Type B pancreatic cell (in vitro differentiated cells): ENCODE data around the gene CDS2. TPM values are rescaled to one million over a fixed set of nuclear protein-coding genes. Genes with fewer than 3 reads are reported as not detected.

Experiments used
- DNase-seq: peaks from one replicate; pipeline ENCODE4 v3.0.0; 2021; ENCODE audit warnings: mixed read lengths; ENCODE audit not compliant: unreplicated experiment; ENCODE audit errors: extremely low spot score
- H3K27ac Mint-ChIP-seq: 2 replicates; pipeline ENCODE4 v1.8.0; 2021; ENCODE audit warnings: mild to moderate bottlenecking, mixed read lengths
- H3K27me3 Mint-ChIP-seq: 2 replicates; pipeline ENCODE4 v1.8.0; 2021; ENCODE audit warnings: mixed read lengths
- H3K36me3 Mint-ChIP-seq: 2 replicates; pipeline ENCODE4 v1.8.0; 2021; ENCODE audit warnings: mixed read lengths
- H3K4me1 Mint-ChIP-seq: one replicate; pipeline ENCODE4 v1.8.0; 2021; ENCODE audit warnings: mixed read lengths; ENCODE audit not compliant: unreplicated experiment
- H3K4me3 Mint-ChIP-seq: 2 replicates; pipeline ENCODE4 v1.8.0; 2021; ENCODE audit warnings: mild to moderate bottlenecking, mixed read lengths
- H3K9me3 Mint-ChIP-seq: 2 replicates; pipeline ENCODE4 v1.8.0; 2021; ENCODE audit warnings: mixed read lengths
- CTCF ChIP-seq: fragments of 200-600 bp; sonication (generic); conservative IDR thresholded peaks from 2 replicates; pipeline ENCODE4 v1.5.0; 2021; ENCODE audit warnings: antibody characterized with exemption, mild to moderate bottlenecking
- total RNA-seq: library from RNA; stranded (reverse); gene quantifications from 2 replicates; pipeline ENCODE4 v1.2.1, GENCODE V29; 2021; ENCODE audit warnings: low replicate concordance

CDS2 gene
- total RNA-seq, 1 donor from 2014 or later: 44.4 TPM

- Mint-ChIP-seq H3K4me1 (peaks cover 11% of the 10 kb centered on the region), H3K27ac (no peak overlapping the region), H3K27me3 (no peaks in the 10 kb centered on the region), H3K9me3 (no peaks in the 10 kb centered on the region), H3K4me3 (no peak overlapping the region), H3K36me3 (no peaks in the 10 kb centered on the region)
- no peak for DNase-seq
- TF ChIP-seq CTCF: no peak
These were observed 14.8 kb downstream of the CDS2 start for GRCh38 chr20:5141615-5142014.

- Mint-ChIP-seq H3K9me3 (no peaks in the 10 kb centered on the region), H3K36me3 (no peaks in the 10 kb centered on the region), H3K27ac (no peak overlapping the region), H3K4me1 (peaks cover 15% of the 10 kb centered on the region), H3K27me3 (no peaks in the 10 kb centered on the region), H3K4me3 (no peak overlapping the region)
- TF ChIP-seq CTCF: no peak
- DNase-seq: no peak
These were observed 17.0 kb downstream of the CDS2 start for GRCh38 chr20:5143851-5144250.

- no peaks in the 10 kb centered on the region for H3K36me3 Mint-ChIP-seq
- H3K4me3 Mint-ChIP-seq: no peak overlapping the region
- no peak for DNase-seq
- H3K4me1 Mint-ChIP-seq: peaks cover 10% of the 10 kb centered on the region
- H3K27me3 Mint-ChIP-seq: no peaks in the 10 kb centered on the region
- H3K27ac Mint-ChIP-seq: no peak overlapping the region
- no peak for TF ChIP-seq CTCF
- no peaks in the 10 kb centered on the region for H3K9me3 Mint-ChIP-seq
These were observed 18.7 kb downstream of the CDS2 start for GRCh38 chr20:5145365-5146098.

GRCh38 chr20:5146099-5146668 is 19.4 kb downstream of the CDS2 start:
- H3K4me3 Mint-ChIP-seq: no peak overlapping the region
- H3K9me3 Mint-ChIP-seq: no peaks in the 10 kb centered on the region
- no peak for DNase-seq
- TF ChIP-seq CTCF: no peak
- no peaks in the 10 kb centered on the region for H3K27me3 Mint-ChIP-seq
- no peaks in the 10 kb centered on the region for H3K36me3 Mint-ChIP-seq
- no peak overlapping the region for H3K27ac Mint-ChIP-seq
- H3K4me1 Mint-ChIP-seq: peaks cover 5% of the 10 kb centered on the region

- no peak for DNase-seq
- H3K4me3 Mint-ChIP-seq: no peak overlapping the region
- H3K9me3 Mint-ChIP-seq: no peaks in the 10 kb centered on the region
- no peak for TF ChIP-seq CTCF
- H3K36me3 Mint-ChIP-seq: no peaks in the 10 kb centered on the region
- no peaks in the 10 kb centered on the region for H3K27me3 Mint-ChIP-seq
- no peak overlapping the region for H3K27ac Mint-ChIP-seq
- peaks cover 4% of the 10 kb centered on the region for H3K4me1 Mint-ChIP-seq
These were observed 20.2 kb downstream of the CDS2 start for GRCh38 chr20:5146871-5147592.
